KOPT-K1 (cell line): ENCODE measurements around the gene NPTXR.
"Not testable (repeated sequence)": the region's sequence is repeated elsewhere in the genome, so short reads cannot be mapped to it uniquely, and the experiment has no call there.

Experiments
- H3K27ac ChIP-seq: fragments of 200-600 bp; sonication (generic); 2 replicates; pipeline ENCODE4 v1.5.1; 2016; ENCODE audit warnings: antibody characterized with exemption, mild to moderate bottlenecking, low read depth, low read length; ENCODE audit not compliant: poor library complexity, severe bottlenecking
- H3K36me3 ChIP-seq: fragments of 200-600 bp; sonication (generic); 2 replicates; pipeline ENCODE4 v1.5.1; 2017; ENCODE audit warnings: antibody characterized with exemption, mild to moderate bottlenecking, low read length, moderate library complexity; ENCODE audit not compliant: insufficient read depth
- H3K9me3 ChIP-seq: fragments of 200-600 bp; sonication (generic); 2 replicates; pipeline ENCODE4 v1.5.1; 2017; ENCODE audit warnings: antibody characterized with exemption, low read length, mild to moderate bottlenecking; ENCODE audit not compliant: insufficient read depth, poor library complexity, severe bottlenecking

Gene NPTXR

GRCh38 chr22:38863531-38864131 is 19.8 kb upstream of the NPTXR start:
- Histone ChIP-seq H3K9me3 (no peaks in the 10 kb centered on the region), H3K27ac (no peak overlapping the region), H3K36me3 (peaks cover 51% of the 10 kb centered on the region)

- Histone ChIP-seq H3K36me3 (peaks cover 42% of the 10 kb centered on the region), H3K27ac (no peak overlapping the region), H3K9me3 (no peaks in the 10 kb centered on the region)
Observed at GRCh38 chr22:38862375-38863329, 18.8 kb upstream of the NPTXR start.

GRCh38 chr22:38861927-38862326 is 18.1 kb upstream of the NPTXR start:
- no peak overlapping the region for H3K27ac ChIP-seq
- H3K9me3 ChIP-seq = no peaks in the 10 kb centered on the region
- peaks cover 35% of the 10 kb centered on the region for H3K36me3 ChIP-seq

GRCh38 chr22:38861170-38861876 is 17.5 kb upstream of the NPTXR start:
- Histone ChIP-seq H3K36me3 (peaks cover 30% of the 10 kb centered on the region), H3K27ac (no peak overlapping the region), H3K9me3 (no peaks in the 10 kb centered on the region)

GRCh38 chr22:38860283-38861169 is 16.7 kb upstream of the NPTXR start:
- Histone ChIP-seq H3K36me3 (peaks cover 22% of the 10 kb centered on the region), H3K27ac (no peak overlapping the region), H3K9me3 (no peaks in the 10 kb centered on the region)

- Histone ChIP-seq H3K9me3 (no peaks in the 10 kb centered on the region), H3K27ac (no peak overlapping the region), H3K36me3 (peaks cover 14% of the 10 kb centered on the region; the same call in 1 of the 2 replicates)
Observed at GRCh38 chr22:38859581-38860282, 15.9 kb upstream of the NPTXR start.

- no peak overlapping the region for H3K27ac ChIP-seq
- no peaks in the 10 kb centered on the region for H3K9me3 ChIP-seq
- peaks cover 2% of the 10 kb centered on the region; the same call in 1 of the 2 replicates for H3K36me3 ChIP-seq
Observed at GRCh38 chr22:38858492-38858891, 14.7 kb upstream of the NPTXR start.

- H3K36me3 ChIP-seq, H3K9me3 ChIP-seq, H3K27ac ChIP-seq: not testable (repeated sequence)
Observed at GRCh38 chr22:38854476-38854875, 10.6 kb upstream of the NPTXR start.

GRCh38 chr22:38853883-38854282 is 10.1 kb upstream of the NPTXR start:
- H3K36me3 ChIP-seq, H3K9me3 ChIP-seq, H3K27ac ChIP-seq: not testable (repeated sequence)

GRCh38 chr22:38853196-38853651 is 9.4 kb upstream of the NPTXR start:
- Histone ChIP-seq H3K36me3 (no peaks in the 10 kb centered on the region), H3K9me3 (no peaks in the 10 kb centered on the region), H3K27ac (no peak overlapping the region)

- Histone ChIP-seq H3K36me3 (no peaks in the 10 kb centered on the region), H3K27ac (no peak overlapping the region), H3K9me3 (no peaks in the 10 kb centered on the region)
Observed at GRCh38 chr22:38852522-38852921, 8.7 kb upstream of the NPTXR start.

- Histone ChIP-seq H3K36me3 (no peaks in the 10 kb centered on the region), H3K27ac (no peak overlapping the region), H3K9me3 (no peaks in the 10 kb centered on the region)
Observed at GRCh38 chr22:38850941-38851849, 7.4 kb upstream of the NPTXR start.

GRCh38 chr22:38850399-38850798 is 6.6 kb upstream of the NPTXR start:
- Histone ChIP-seq H3K27ac (no peak overlapping the region), H3K36me3 (no peaks in the 10 kb centered on the region), H3K9me3 (no peaks in the 10 kb centered on the region)
